Keratinocyte (primary cell): ENCODE results near the gene CDKN1A. TPM values are rescaled to one million over a fixed set of nuclear protein-coding genes. Genes with fewer than 3 reads are reported as not detected.

ENCODE experiments used
- DNase-seq: peaks from one replicate; pipeline ENCODE4 v3.0.0-alpha.2; 2011; ENCODE audit warnings: low read depth, missing footprints, low spot score
- FAIRE-seq: peaks from 2 replicates; lab custom pipeline; 2011; peaks lifted over from hg19 to GRCh38; lab: Jason Lieb, UNC
- H2AFZ ChIP-seq: 2 replicates; pipeline ENCODE4 v1.6.0; 2012; ENCODE audit warnings: low read length, control low read depth, inconsistent platforms; ENCODE audit not compliant: control insufficient read depth
- H3K27ac ChIP-seq: 2 replicates; pipeline ENCODE4 v1.5.1; 2011; ENCODE audit warnings: low read length; ENCODE audit not compliant: control insufficient read depth, insufficient read depth
- H3K27me3 ChIP-seq: 3 replicates; pipeline ENCODE4 v1.6.0; 2011; ENCODE audit warnings: low read length; ENCODE audit not compliant: control insufficient read depth, insufficient read depth; ENCODE audit errors: extremely low read depth
- H3K36me3 ChIP-seq, 2 experiments: 2 replicates in 1 of 2; 3 replicates in 1 of 2; pipeline ENCODE4 v1.5.1; 2011; ENCODE audit warnings: low read length in 2 of 2, mild to moderate bottlenecking in 1 of 2; ENCODE audit not compliant: control insufficient read depth in 2 of 2, insufficient read depth in 2 of 2; ENCODE audit errors: extremely low read depth in 1 of 2
- H3K4me1 ChIP-seq: 3 replicates; pipeline ENCODE4 v1.5.1; 2011; ENCODE audit warnings: low read length; ENCODE audit not compliant: control insufficient read depth, insufficient read depth; ENCODE audit errors: extremely low read depth
- H3K4me2 ChIP-seq: 3 replicates; pipeline ENCODE4 v1.6.0; 2011; ENCODE audit warnings: low read depth, low read length; ENCODE audit not compliant: control insufficient read depth, insufficient read depth; ENCODE audit errors: extremely low read depth
- H3K4me3 ChIP-seq, 3 experiments: fragments of 200-600 bp in 1 of 3; sonication (generic) in 1 of 3; 2 replicates in 2 of 3; 3 replicates in 1 of 3; pipeline ENCODE4 v1.5.1; 2011 to 2016; ENCODE audit warnings: low read length in 3 of 3, mild to moderate bottlenecking in 3 of 3, control low read depth in 2 of 3, inconsistent platforms in 1 of 3, low read depth in 1 of 3, mixed read lengths in 1 of 3, mixed run types in 1 of 3, moderate library complexity in 1 of 3; ENCODE audit not compliant: control insufficient read depth in 2 of 3, insufficient read depth in 2 of 3; ENCODE audit errors: extremely low read depth in 1 of 3
- H3K79me2 ChIP-seq: 2 replicates; pipeline ENCODE4 v1.6.0; 2012; ENCODE audit warnings: low read length; ENCODE audit not compliant: control insufficient read depth, insufficient read depth
- H3K9ac ChIP-seq: 3 replicates; pipeline ENCODE4 v1.6.0; 2011; ENCODE audit warnings: low read length; ENCODE audit not compliant: control insufficient read depth, insufficient read depth; ENCODE audit errors: extremely low read depth
- H3K9me1 ChIP-seq: 3 replicates; pipeline ENCODE4 v1.6.0; 2011; ENCODE audit warnings: low read length; ENCODE audit not compliant: control insufficient read depth, insufficient read depth; ENCODE audit errors: extremely low read depth
- H3K9me3 ChIP-seq: 2 replicates; pipeline ENCODE4 v1.5.1; 2012; ENCODE audit warnings: low read depth, low read length; ENCODE audit not compliant: control insufficient read depth
- H4K20me1 ChIP-seq: 3 replicates; pipeline ENCODE4 v1.6.0; 2011; ENCODE audit warnings: low read length; ENCODE audit not compliant: control insufficient read depth, insufficient read depth; ENCODE audit errors: extremely low read depth
- EZH2 ChIP-seq: IDR thresholded peaks from one replicate; pipeline ENCODE4 v1.6.1; 2012; ENCODE audit warnings: inconsistent platforms, mild to moderate bottlenecking, low read length, moderate library complexity
- dilution Hi-C: fragments of 300-500 bp; cut with MboI; formaldehyde crosslinking; loops from one replicate; pipeline ENCODE4 v1.7.0; 2020; ENCODE audit warnings: low sequenced_read_pairs; ENCODE audit not compliant: extremely low pct_ligation_motif_present
- polyA plus RNA-seq, 5 experiments: library from polyadenylated mRNA; depleted of rRNA in 3 of 5; stranded (reverse) in 3 of 5; stranded (forward) in 1 of 5; unstranded in 1 of 5; fragments of >200 nt; gene quantifications; 1 replicate in 1 of 5; 2 replicates in 3 of 5; 3 replicates in 1 of 5; pipeline versions ENCODE4 v1.2.1 to v1.2.3, GENCODE V29; 2011 to 2012; ENCODE audit warnings: missing spikeins in 2 of 5, low read depth in 1 of 5, low replicate concordance in 1 of 5
- TF ChIP-seq, protein P1 (sequence below), 3 experiments: IDR thresholded peaks in 1 of 3; conservative IDR thresholded peaks in 1 of 3; optimal IDR thresholded peaks in 1 of 3; 2 replicates in 2 of 3; 3 replicates in 1 of 3; pipeline versions ENCODE3 to v1.5.1; 2011; ENCODE audit warnings: low read length in 3 of 3, mild to moderate bottlenecking in 3 of 3, moderate library complexity in 2 of 3, control low read depth in 1 of 3, inconsistent platforms in 1 of 3; ENCODE audit not compliant: insufficient read depth in 2 of 3; ENCODE audit errors: extremely low read depth in 1 of 3

The CDKN1A gene
- polyA plus RNA-seq, 1 donor (not counting 4 experiments of a cell fraction or from before 2014, with no cell fraction given): 185 TPM

DNA sequence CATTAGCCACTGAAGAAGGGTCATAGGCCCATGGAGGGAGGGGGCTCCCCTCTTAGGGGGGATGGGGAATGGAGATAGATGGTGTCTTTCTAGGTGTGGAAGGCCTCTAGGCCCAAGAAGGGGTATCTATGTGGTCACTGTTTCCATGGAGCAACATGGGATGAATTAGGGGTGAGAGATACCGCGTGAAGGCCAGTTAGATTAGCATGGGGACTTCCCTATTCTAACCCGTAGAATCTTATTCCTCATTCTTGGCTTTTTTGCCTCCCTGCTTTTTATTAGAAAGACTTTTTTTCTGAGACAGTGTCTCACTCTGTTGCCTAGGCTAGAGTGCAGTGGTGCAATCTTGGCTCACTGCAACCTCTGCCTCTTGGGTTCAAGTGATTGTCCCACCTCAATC lies 22.3 kb downstream of the CDKN1A start:
- no peak for DNase-seq
- no peaks in the 10 kb centered on the region for H3K79me2 ChIP-seq
- no peaks in the 10 kb centered on the region for H3K36me3 ChIP-seq
- no peak overlapping the region for H3K4me3 ChIP-seq
- H2AFZ ChIP-seq: no peak overlapping the region
- TF ChIP-seq, protein P1, sequence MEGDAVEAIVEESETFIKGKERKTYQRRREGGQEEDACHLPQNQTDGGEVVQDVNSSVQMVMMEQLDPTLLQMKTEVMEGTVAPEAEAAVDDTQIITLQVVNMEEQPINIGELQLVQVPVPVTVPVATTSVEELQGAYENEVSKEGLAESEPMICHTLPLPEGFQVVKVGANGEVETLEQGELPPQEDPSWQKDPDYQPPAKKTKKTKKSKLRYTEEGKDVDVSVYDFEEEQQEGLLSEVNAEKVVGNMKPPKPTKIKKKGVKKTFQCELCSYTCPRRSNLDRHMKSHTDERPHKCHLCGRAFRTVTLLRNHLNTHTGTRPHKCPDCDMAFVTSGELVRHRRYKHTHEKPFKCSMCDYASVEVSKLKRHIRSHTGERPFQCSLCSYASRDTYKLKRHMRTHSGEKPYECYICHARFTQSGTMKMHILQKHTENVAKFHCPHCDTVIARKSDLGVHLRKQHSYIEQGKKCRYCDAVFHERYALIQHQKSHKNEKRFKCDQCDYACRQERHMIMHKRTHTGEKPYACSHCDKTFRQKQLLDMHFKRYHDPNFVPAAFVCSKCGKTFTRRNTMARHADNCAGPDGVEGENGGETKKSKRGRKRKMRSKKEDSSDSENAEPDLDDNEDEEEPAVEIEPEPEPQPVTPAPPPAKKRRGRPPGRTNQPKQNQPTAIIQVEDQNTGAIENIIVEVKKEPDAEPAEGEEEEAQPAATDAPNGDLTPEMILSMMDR (optimal IDR thresholded peaks at IDR 0.05 in 1 of 3, IDR thresholded peaks at IDR 0.05 in 1 of 3, conservative IDR thresholded peaks at IDR 0.05 in 1 of 3; ENCODE audit: extremely low read depth in 1 of 3, insufficient read depth in 2 of 3, low read length in 3 of 3): no peak
- no peak for TF ChIP-seq EZH2
- H3K9ac ChIP-seq: no peak overlapping the region
- no peaks in the 10 kb centered on the region for H4K20me1 ChIP-seq
- dilution Hi-C loops: no loop called here
- FAIRE-seq: no peak
- H3K27ac ChIP-seq: no peak overlapping the region
- H3K27me3 ChIP-seq: no peaks in the 10 kb centered on the region
- no peaks in the 10 kb centered on the region for H3K9me3 ChIP-seq
- H3K4me1 ChIP-seq: peaks cover 11% of the 10 kb centered on the region
- H3K9me1 ChIP-seq: no peaks in the 10 kb centered on the region
- no peak overlapping the region for H3K4me2 ChIP-seq

DNA sequence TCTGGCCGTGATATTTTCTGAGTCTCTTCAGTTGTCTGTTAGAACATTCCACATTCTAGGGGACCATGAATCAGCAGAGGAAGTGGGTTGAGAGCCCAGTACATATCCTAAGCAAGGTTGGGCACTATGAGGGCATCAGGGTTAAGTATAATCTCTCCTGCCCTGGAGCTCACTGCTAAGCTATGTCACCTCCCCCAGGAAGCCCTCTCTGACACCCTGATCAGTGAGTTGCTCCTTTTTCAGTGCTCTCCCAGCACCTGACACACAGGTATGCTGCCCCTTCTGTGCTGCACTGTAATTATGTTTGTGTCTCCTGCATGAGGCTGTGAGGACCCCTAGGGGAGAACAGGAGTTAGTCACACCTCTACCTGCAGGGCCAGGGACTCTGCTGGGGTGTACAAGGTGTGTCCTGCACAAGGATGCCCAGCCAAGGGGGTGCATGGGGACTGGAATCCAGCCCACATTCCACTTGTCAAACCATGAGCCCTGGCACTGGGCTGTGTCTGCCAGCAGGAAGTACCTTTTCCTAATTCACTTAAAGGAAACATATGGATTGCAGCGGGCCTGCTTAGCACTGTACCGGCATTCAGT lies 23.0 kb downstream of the CDKN1A start:
- DNase-seq: no peak
- dilution Hi-C loops: no loop called here
- no peaks in the 10 kb centered on the region for H3K9me3 ChIP-seq

More for the DNA sequence above, 23.0 kb downstream of the CDKN1A start:
- H3K4me3 ChIP-seq: no peak overlapping the region
- no peaks in the 10 kb centered on the region for H3K36me3 ChIP-seq
- TF ChIP-seq, protein P1 (optimal IDR thresholded peaks at IDR 0.05 in 1 of 3, IDR thresholded peaks at IDR 0.05 in 1 of 3, conservative IDR thresholded peaks at IDR 0.05 in 1 of 3; ENCODE audit: extremely low read depth in 1 of 3, insufficient read depth in 2 of 3, low read length in 3 of 3): peak in 2 of 3 experiments; percentile 60 to 76
- TF ChIP-seq EZH2: no peak
- no peak overlapping the region for H2AFZ ChIP-seq
- H3K4me2 ChIP-seq: no peak overlapping the region
- H3K4me1 ChIP-seq: peaks cover 11% of the 10 kb centered on the region
- no peak overlapping the region for H3K9ac ChIP-seq
- H3K9me1 ChIP-seq: no peaks in the 10 kb centered on the region
- H3K79me2 ChIP-seq: no peaks in the 10 kb centered on the region
- H4K20me1 ChIP-seq: no peaks in the 10 kb centered on the region
- H3K27me3 ChIP-seq: no peaks in the 10 kb centered on the region
- peak; percentile 76 for FAIRE-seq
- no peak overlapping the region for H3K27ac ChIP-seq
